K562 (cell line): Measurements from ENCODE around the gene TTC23L. TPM values are rescaled to one million over a fixed set of nuclear protein-coding genes. Genes with fewer than 3 reads are reported as not detected.

Experiments
- ATAC-seq: fragments of 200-7000 bp; cut with Tn5 transposase; 3 replicates; pipeline ENCODE4 v1.9.1; 2020; ENCODE audit warnings: moderate library complexity
- BruUV-seq: library from RNA; stranded (reverse); fragments of 400-500 nt; replicated peaks from 2 replicates; lab custom pipeline; 2021; lab: Mats Ljungman, UMichigan
- CTCF ChIA-PET: fragments of 300-600 bp; formaldehyde crosslinking; extraction: SDS; loops from one replicate; lab custom pipeline; 2021; ENCODE audit warnings: low intra/inter-chr PET ratio; lab: Yijun Ruan, JAX
- POLR2A ChIA-PET: fragments of 300-600, 350-650 bp; sonication (Branson Sonifier 250); formaldehyde crosslinking; extraction: SDS; loops from one replicate; lab custom pipeline; 2021; ENCODE audit warnings: antibody characterized with exemption, inconsistent platforms; lab: Yijun Ruan, JAX
- DNase-seq, 4 experiments: peaks; one replicate each; pipeline versions ENCODE4 v3.0.0 to v3.0.0-alpha.2; 2011 to 2018; ENCODE audit warnings: low spot score in 3 of 4, mixed read lengths in 3 of 4; ENCODE audit errors: extremely low read depth in 1 of 4
- FAIRE-seq: peaks from 2 replicates; lab custom pipeline; 2011; peaks lifted over from hg19 to GRCh38; lab: Jason Lieb, UNC
- H2AFZ ChIP-seq: 2 replicates; pipeline ENCODE4 v1.6.0; 2011; ENCODE audit warnings: low read depth, low read length, control low read depth, inconsistent platforms
- H3K27ac ChIP-seq: fragments of 200-600 bp; 3 replicates; pipeline ENCODE4 v1.8.0; 2011; ENCODE audit warnings: low read depth, mild to moderate bottlenecking, control low read depth, inconsistent platforms, low read length, moderate library complexity, mixed read lengths; ENCODE audit errors: extremely low read depth
- H3K27me3 ChIP-seq, 2 experiments: fragments of 300-600 bp in 1 of 2; 2 replicates in 1 of 2; 3 replicates in 1 of 2; pipeline versions ENCODE4 v1.6.0 to v1.8.0; 2011; ENCODE audit warnings: inconsistent platforms in 2 of 2, low read length in 2 of 2, mild to moderate bottlenecking in 1 of 2, mixed read lengths in 1 of 2, moderate library complexity in 1 of 2; ENCODE audit not compliant: control insufficient read depth in 2 of 2, insufficient read depth in 2 of 2
- H3K36me3 ChIP-seq: fragments of 300-600 bp; 3 replicates; pipeline ENCODE4 v1.8.0; 2011; ENCODE audit warnings: mild to moderate bottlenecking, low read length, inconsistent platforms; ENCODE audit not compliant: control insufficient read depth, insufficient read depth
- H3K4me1 ChIP-seq, 2 experiments: fragments of 200-600 bp in 1 of 2; replicated peaks in 1 of 2; 2 replicates in 1 of 2; 3 replicates in 1 of 2; pipeline versions ENCODE4 v1.5.1 to v1.8.0; 2011; ENCODE audit warnings: inconsistent platforms in 2 of 2, low read length in 2 of 2, mild to moderate bottlenecking in 1 of 2, mixed read lengths in 1 of 2, moderate library complexity in 1 of 2; ENCODE audit not compliant: control insufficient read depth in 2 of 2, insufficient read depth in 2 of 2
- H3K4me2 ChIP-seq: 2 replicates; pipeline ENCODE4 v1.6.1; 2011; ENCODE audit warnings: low read length, control low read depth, inconsistent platforms, mixed read lengths; ENCODE audit not compliant: insufficient read depth
- H3K4me3 ChIP-seq: fragments of 200-600 bp; sonication (generic), shearing (Covaris generic); 2 replicates; pipeline ENCODE4 v1.5.1; 2016; ENCODE audit warnings: control low read depth, inconsistent platforms
- H3K79me2 ChIP-seq: fragments of 200-600 bp; 3 replicates; pipeline ENCODE4 v1.8.0; 2011; ENCODE audit warnings: low read length, inconsistent platforms; ENCODE audit not compliant: control insufficient read depth, insufficient read depth
- H3K9ac ChIP-seq, 2 experiments: 2 replicates each; pipeline versions ENCODE4 v1.6.0 to v1.6.1; 2011; ENCODE audit warnings: low read depth in 2 of 2, low read length in 2 of 2, control low read depth in 1 of 2, inconsistent platforms in 1 of 2, mild to moderate bottlenecking in 1 of 2, mixed read lengths in 1 of 2; ENCODE audit not compliant: insufficient read depth in 1 of 2
- H3K9me1 ChIP-seq: one replicate; pipeline ENCODE4 v1.6.0; 2011; ENCODE audit warnings: inconsistent platforms, mild to moderate bottlenecking, low read length, moderate library complexity; ENCODE audit not compliant: control insufficient read depth, insufficient read depth
- H3K9me3 ChIP-seq: replicated peaks from 2 replicates; pipeline ENCODE4 v1.5.1; 2011; ENCODE audit warnings: low read depth, low read length, inconsistent platforms; ENCODE audit not compliant: control insufficient read depth, insufficient read depth
- H4K20me1 ChIP-seq: replicated peaks from 2 replicates; pipeline ENCODE4 v1.6.1; 2011; ENCODE audit warnings: low read length, inconsistent platforms, mixed read lengths; ENCODE audit not compliant: control insufficient read depth, insufficient read depth
- MAFF ChIP-seq: IDR thresholded peaks from 2 replicates; pipeline ENCODE4 v1.6.1; 2012; ENCODE audit warnings: low read length, improper control_type of control experiment
- NR3C1 ChIP-seq: sonication (generic); formaldehyde crosslinking; IDR thresholded peaks from 2 replicates; pipeline ENCODE4 v1.8.1; 2022; ENCODE audit warnings: missing genetic modification reagents
- RHOXF2B ChIP-seq: fragments of 250-450 bp; sonication (Bioruptor Pico); conservative IDR thresholded peaks from 2 replicates; pipeline ENCODE4 v1.5.1; 2021
- U2AF2 ChIP-seq: fragments of 200-400 bp; formaldehyde crosslinking; optimal IDR thresholded peaks from 2 replicates; pipeline ENCODE3; 2017; ENCODE audit warnings: low read depth, mild to moderate bottlenecking, low read length
- ZNF239 ChIP-seq: fragments of 250-450 bp; sonication (Bioruptor Pico); IDR thresholded peaks from 2 replicates; pipeline ENCODE4 v1.4.0; 2020; ENCODE audit warnings: mild to moderate bottlenecking
- WGBS: fragments of 100-300 bp; shearing (Covaris generic); methylation state at CpG from one replicate; pipeline ENCODE4 v1.1.6; 2016; ENCODE audit warnings: low coverage, mixed read lengths; ENCODE audit not compliant: insufficient coverage; ENCODE audit errors: missing lambda C conversion rate; 5-methylcytosine and 5-hydroxymethylcytosine counted together
- in situ Hi-C: fragments of 300-500 bp; cut with MboI; formaldehyde crosslinking; loops from 4 replicates; pipeline ENCODE4 v1.15.0; 2018; ENCODE audit warnings: inconsistent platforms, mixed read lengths
- intact Hi-C: fragments of 100-400 bp; cut with micrococcal nuclease; formaldehyde crosslinking; loops from 2 replicates; pipeline ENCODE4 v1.14.2; 2022
- polyA plus RNA-seq, 8 experiments: library from polyadenylated mRNA; depleted of rRNA in 4 of 8; stranded (reverse) in 5 of 8; unstranded in 3 of 8; fragments of >200 nt; fragmentation: Nextera tagmentation in 2 of 8; fragmentation: Illumina TruSeq in 1 of 8; extraction: Ambion mirVana in 2 of 8; extraction: Trizol in 1 of 8; gene quantifications; 2 replicates each; pipeline versions ENCODE4 v1.2.1 to v1.2.3, GENCODE V29; 2011 to 2014; ENCODE audit warnings: inconsistent platforms in 1 of 8, missing spikeins in 1 of 8
- total RNA-seq, 7 experiments: library from RNA; depleted of rRNA in 6 of 7; stranded (reverse); fragments of >200 nt in 6 of 7; fragmentation: Illumina TruSeq in 2 of 7; extraction: Trizol in 2 of 7; gene quantifications; 2 replicates each; pipeline versions ENCODE4 v1.2.1 to v1.2.3, GENCODE V29; 2011 to 2021; ENCODE audit warnings: low replicate concordance in 1 of 7
- TF ChIP-seq, protein P1 (sequence below): fragments of 250-450 bp; sonication (Bioruptor Pico); IDR thresholded peaks from 2 replicates; pipeline ENCODE4 v1.5.0; 2021
- TF ChIP-seq, protein P2 (sequence below): fragments of 250-450 bp; sonication (Bioruptor Pico); IDR thresholded peaks from 2 replicates; pipeline ENCODE4 v1.4.0; 2020; ENCODE audit warnings: borderline replicate concordance
- TF ChIP-seq, protein P3 (sequence below): fragments of 450-650 bp; IDR thresholded peaks from 2 replicates; pipeline ENCODE4 v1.6.1; 2018; ENCODE audit not compliant: partially characterized antibody
- TF ChIP-seq, protein P4 (sequence below): sonication (generic); formaldehyde crosslinking; IDR thresholded peaks from 2 replicates; pipeline ENCODE4 v1.9.0; 2022; ENCODE audit warnings: mild to moderate bottlenecking, missing genetic modification reagents
- TF ChIP-seq, protein P5 (sequence below): IDR thresholded peaks from 3 replicates; pipeline ENCODE4 v1.6.1; 2011; ENCODE audit warnings: borderline replicate concordance, mild to moderate bottlenecking; ENCODE audit not compliant: insufficient read length, insufficient read depth
- TF ChIP-seq, protein P6 (sequence below): fragments of 200-800 bp; sonication (Bioruptor generic); IDR thresholded peaks from 2 replicates; pipeline ENCODE4 v1.6.1; 2017; ENCODE audit warnings: missing genetic modification characterization, missing compliant biosample characterization

The TTC23L gene
- total and polyA plus RNA-seq, 9 of the 15 experiments (the other 6 are each of a cell fraction or from before 2014, with no cell fraction given): 0.03 to 0.32 (median 0.14) TPM; not detected in 2

DNA sequence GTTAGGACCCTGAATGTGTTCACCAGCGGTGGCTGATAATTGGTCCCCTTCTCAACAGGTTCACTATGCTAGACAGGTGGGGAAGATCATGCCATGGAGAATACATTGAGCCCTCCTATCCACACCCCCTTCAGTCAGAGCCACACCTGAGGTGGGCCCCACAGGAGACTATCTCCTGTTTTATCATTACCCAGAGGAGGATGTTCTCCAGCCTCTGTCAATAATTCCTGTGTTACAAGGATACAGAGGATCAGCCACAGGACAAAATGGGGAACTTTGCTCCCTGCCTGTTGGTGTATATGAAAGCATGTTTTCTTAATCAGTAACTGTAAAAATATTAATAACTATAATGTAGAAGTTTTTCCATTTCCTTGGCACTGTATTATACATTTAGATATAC is 50.4 kb downstream of the TTC23L start:
- H4K20me1 ChIP-seq: no peaks in the 10 kb centered on the region
- H3K9me3 ChIP-seq: no peaks in the 10 kb centered on the region
- no peak overlapping the region for H2AFZ ChIP-seq
- no peak overlapping the region for H3K27ac ChIP-seq
- WGBS: 44% methylated on average over 1 of the region's 1 CpG
- H3K4me2 ChIP-seq: no peak overlapping the region
- H3K4me3 ChIP-seq: no peak overlapping the region
- ATAC-seq (no peak; the same call in 1 of the 3 replicates), DNase-seq (no peak), FAIRE-seq (no peak)
- H3K36me3 ChIP-seq: no peaks in the 10 kb centered on the region
- ChIA-PET POLR2A (interaction anchor here (1.4 kb wide), 1 partner anchor 9 kb away, joined by 4 read pairs; no protein-coding TSS in a partner anchor), CTCF (no interaction called here)
- intact Hi-C loops (no loop called here), in situ Hi-C loops (no loop called here)
- H3K4me1 ChIP-seq: 0 out of 5 replicates have a peak, but pooled peaks cover 0 to 2% of the 10 kb centered on the region in 2 experiments
- no peaks in the 10 kb centered on the region for H3K79me2 ChIP-seq
- H3K27me3 ChIP-seq: no peaks in the 10 kb centered on the region
- H3K9me1 ChIP-seq: no peaks in the 10 kb centered on the region
- H3K9ac ChIP-seq: no peak overlapping the region
- no TSS peak for BruUV-seq
- TF ChIP-seq, protein P1, sequence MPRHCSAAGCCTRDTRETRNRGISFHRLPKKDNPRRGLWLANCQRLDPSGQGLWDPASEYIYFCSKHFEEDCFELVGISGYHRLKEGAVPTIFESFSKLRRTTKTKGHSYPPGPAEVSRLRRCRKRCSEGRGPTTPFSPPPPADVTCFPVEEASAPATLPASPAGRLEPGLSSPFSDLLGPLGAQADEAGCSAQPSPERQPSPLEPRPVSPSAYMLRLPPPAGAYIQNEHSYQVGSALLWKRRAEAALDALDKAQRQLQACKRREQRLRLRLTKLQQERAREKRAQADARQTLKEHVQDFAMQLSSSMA (CRISPR knock-in tag): no peak
- TF ChIP-seq, protein P2, sequence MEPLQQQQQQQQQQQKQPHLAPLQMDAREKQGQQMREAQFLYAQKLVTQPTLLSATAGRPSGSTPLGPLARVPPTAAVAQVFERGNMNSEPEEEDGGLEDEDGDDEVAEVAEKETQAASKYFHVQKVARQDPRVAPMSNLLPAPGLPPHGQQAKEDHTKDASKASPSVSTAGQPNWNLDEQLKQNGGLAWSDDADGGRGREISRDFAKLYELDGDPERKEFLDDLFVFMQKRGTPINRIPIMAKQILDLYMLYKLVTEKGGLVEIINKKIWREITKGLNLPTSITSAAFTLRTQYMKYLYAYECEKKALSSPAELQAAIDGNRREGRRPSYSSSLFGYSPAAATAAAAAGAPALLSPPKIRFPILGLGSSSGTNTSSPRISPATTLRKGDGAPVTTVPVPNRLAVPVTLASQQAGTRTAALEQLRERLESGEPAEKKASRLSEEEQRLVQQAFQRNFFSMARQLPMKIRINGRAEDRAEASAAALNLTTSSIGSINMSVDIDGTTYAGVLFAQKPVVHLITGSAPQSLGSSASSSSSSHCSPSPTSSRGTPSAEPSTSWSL (CRISPR knock-in tag): no peak
- TF ChIP-seq, protein P3, sequence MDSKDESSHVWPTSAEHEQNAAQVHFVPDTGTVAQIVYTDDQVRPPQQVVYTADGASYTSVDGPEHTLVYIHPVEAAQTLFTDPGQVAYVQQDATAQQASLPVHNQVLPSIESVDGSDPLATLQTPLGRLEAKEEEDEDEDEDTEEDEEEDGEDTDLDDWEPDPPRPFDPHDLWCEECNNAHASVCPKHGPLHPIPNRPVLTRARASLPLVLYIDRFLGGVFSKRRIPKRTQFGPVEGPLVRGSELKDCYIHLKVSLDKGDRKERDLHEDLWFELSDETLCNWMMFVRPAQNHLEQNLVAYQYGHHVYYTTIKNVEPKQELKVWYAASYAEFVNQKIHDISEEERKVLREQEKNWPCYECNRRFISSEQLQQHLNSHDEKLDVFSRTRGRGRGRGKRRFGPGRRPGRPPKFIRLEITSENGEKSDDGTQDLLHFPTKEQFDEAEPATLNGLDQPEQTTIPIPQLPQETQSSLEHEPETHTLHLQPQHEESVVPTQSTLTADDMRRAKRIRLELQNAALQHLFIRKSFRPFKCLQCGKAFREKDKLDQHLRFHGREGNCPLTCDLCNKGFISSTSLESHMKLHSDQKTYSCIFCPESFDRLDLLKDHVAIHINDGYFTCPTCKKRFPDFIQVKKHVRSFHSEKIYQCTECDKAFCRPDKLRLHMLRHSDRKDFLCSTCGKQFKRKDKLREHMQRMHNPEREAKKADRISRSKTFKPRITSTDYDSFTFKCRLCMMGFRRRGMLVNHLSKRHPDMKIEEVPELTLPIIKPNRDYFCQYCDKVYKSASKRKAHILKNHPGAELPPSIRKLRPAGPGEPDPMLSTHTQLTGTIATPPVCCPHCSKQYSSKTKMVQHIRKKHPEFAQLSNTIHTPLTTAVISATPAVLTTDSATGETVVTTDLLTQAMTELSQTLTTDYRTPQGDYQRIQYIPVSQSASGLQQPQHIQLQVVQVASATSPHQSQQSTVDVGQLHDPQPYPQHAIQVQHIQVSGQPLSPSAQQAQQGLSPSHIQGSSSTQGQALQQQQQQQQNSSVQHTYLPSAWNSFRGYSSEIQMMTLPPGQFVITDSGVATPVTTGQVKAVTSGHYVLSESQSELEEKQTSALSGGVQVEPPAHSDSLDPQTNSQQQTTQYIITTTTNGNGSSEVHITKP: no peak
- TF ChIP-seq RHOXF2B (CRISPR knock-in tag) (no peak), NR3C1 (CRISPR knock-in tag) (no peak), U2AF2 (no peak), ZNF239 (CRISPR knock-in tag) (no peak), MAFF (no peak)
- TF ChIP-seq, protein P4, sequence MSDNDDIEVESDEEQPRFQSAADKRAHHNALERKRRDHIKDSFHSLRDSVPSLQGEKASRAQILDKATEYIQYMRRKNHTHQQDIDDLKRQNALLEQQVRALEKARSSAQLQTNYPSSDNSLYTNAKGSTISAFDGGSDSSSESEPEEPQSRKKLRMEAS (CRISPR knock-in tag): no peak
- TF ChIP-seq, protein P5, sequence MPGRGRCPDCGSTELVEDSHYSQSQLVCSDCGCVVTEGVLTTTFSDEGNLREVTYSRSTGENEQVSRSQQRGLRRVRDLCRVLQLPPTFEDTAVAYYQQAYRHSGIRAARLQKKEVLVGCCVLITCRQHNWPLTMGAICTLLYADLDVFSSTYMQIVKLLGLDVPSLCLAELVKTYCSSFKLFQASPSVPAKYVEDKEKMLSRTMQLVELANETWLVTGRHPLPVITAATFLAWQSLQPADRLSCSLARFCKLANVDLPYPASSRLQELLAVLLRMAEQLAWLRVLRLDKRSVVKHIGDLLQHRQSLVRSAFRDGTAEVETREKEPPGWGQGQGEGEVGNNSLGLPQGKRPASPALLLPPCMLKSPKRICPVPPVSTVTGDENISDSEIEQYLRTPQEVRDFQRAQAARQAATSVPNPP: no peak
- TF ChIP-seq, protein P6, sequence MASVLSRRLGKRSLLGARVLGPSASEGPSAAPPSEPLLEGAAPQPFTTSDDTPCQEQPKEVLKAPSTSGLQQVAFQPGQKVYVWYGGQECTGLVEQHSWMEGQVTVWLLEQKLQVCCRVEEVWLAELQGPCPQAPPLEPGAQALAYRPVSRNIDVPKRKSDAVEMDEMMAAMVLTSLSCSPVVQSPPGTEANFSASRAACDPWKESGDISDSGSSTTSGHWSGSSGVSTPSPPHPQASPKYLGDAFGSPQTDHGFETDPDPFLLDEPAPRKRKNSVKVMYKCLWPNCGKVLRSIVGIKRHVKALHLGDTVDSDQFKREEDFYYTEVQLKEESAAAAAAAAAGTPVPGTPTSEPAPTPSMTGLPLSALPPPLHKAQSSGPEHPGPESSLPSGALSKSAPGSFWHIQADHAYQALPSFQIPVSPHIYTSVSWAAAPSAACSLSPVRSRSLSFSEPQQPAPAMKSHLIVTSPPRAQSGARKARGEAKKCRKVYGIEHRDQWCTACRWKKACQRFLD: no peak
